ENCODE measurements around the gene FAM174A.

The FAM174A gene

DNA sequence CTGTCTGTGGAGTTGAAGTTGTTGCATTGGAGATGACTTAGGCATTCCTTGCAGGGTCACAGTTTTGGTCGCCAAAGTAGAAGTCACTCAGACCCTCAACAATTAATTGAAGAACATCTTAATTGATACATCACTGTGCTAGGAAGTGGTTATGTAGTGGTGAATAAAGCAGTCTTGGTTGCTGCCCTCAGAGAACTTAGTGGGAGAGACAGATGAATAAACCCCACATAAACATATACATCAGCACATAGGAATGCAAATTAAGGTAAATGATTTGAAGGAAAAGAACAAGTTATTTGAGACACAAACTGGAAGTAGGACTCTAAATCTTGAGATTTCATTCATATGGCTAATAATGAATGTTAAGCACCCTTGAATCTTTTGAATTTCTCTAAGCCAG is 25.7 kb downstream of the FAM174A start:
- TF ChIP-seq POLR2AphosphoS5 (IDR thresholded peaks at IDR 0.05; ENCODE audit: borderline replicate concordance, low read depth, low read length) (no peak), FOXP2 (optimal IDR thresholded peaks at IDR 0.05; ENCODE audit: control extremely low read depth, extremely low read length, insufficient read depth) (no peak), EZH2 (IDR thresholded peaks at IDR 0.05) (no peak)
- Histone ChIP-seq H3K9me3 (ENCODE audit: low read depth, low read length) (no peaks in the 10 kb centered on the region), H3K4me3 (no peak overlapping the region), H3K36me3 (ENCODE audit: insufficient read depth, low read length) (no peaks in the 10 kb centered on the region), H3K9ac (ENCODE audit: insufficient read length) (no peak overlapping the region), H3K27ac (no peak overlapping the region)
- DNase-seq (ENCODE audit: low read depth, low spot score): no peak

DNA sequence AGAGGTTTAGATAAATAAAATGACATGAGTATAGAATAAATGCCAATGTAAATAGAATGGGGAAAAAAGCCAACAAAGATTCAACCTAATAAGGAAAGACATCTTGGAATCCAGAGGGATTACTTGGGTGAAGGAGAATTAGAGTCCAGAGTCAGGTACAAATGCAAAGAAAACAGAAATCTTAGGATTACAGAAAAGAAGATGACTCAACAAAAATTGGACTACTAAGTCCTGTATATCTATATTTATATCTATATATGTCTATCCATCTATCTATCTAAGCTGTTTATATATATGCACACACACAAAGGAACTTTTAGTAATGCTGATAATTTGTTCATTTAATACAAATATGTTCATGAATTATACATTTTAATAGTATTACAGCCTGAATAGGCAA is 27.6 kb downstream of the FAM174A start:
- TF ChIP-seq FOXP2 (optimal IDR thresholded peaks at IDR 0.05; ENCODE audit: control extremely low read depth, extremely low read length, insufficient read depth) (no peak), EZH2 (IDR thresholded peaks at IDR 0.05) (no peak), POLR2AphosphoS5 (IDR thresholded peaks at IDR 0.05; ENCODE audit: borderline replicate concordance, low read depth, low read length) (no peak)
- H3K36me3 ChIP-seq (ENCODE audit: insufficient read depth, low read length): no peaks in the 10 kb centered on the region
- no peak overlapping the region for H3K4me3 ChIP-seq
- H3K9ac ChIP-seq (ENCODE audit: insufficient read length): no peak overlapping the region
- no peak overlapping the region for H3K27ac ChIP-seq
- no peaks in the 10 kb centered on the region for H3K9me3 ChIP-seq (ENCODE audit: low read depth, low read length)
- DNase-seq (ENCODE audit: low read depth, low spot score): no peak

DNA sequence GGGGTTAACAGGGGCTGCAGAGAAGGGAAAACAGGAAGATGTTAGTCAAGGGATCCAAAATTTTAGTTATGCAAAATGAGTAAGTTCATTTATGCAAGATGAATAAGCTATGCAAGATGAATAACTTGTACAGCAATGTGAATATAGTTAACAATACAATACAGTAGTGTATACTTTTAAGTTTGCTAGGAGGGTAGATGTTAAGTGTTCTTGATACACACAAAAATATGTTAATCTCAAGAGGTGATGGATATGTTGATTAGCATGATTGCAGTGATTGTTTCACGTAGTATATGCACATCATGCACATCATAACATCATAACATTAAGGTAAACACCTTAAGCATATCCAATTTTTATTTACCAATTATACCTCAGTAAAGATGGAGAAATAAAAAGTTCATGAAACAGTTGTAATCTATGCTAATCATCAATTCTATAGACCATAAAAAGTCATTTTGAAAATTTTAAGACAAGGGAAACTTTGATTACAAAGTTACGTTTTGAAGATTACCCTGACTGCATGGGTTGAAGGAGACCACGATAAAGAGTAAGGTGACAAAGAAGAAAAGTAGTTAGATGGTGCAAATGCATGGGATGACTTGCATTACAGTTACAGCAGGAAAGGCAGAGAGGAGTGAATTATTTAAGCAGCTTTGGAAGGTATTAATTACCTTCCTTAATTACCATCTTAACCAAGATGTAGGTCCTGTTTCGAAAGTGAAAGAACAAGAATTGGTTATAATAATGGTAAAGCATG is 31.4 kb downstream of the FAM174A start:
- TF ChIP-seq EZH2 (IDR thresholded peaks at IDR 0.05): no peak
- TF ChIP-seq FOXP2 (optimal IDR thresholded peaks at IDR 0.05; ENCODE audit: control extremely low read depth, extremely low read length, insufficient read depth): no peak
- no peak for TF ChIP-seq POLR2AphosphoS5 (IDR thresholded peaks at IDR 0.05; ENCODE audit: borderline replicate concordance, low read depth, low read length)
- H3K9me3 ChIP-seq (ENCODE audit: low read depth, low read length): no peaks in the 10 kb centered on the region
- DNase-seq (ENCODE audit: low read depth, low spot score): no peak
- H3K27ac ChIP-seq: no peak overlapping the region
- no peak overlapping the region for H3K4me3 ChIP-seq
- H3K9ac ChIP-seq (ENCODE audit: insufficient read length): no peak overlapping the region
- H3K36me3 ChIP-seq (ENCODE audit: insufficient read depth, low read length): no peaks in the 10 kb centered on the region

DNA sequence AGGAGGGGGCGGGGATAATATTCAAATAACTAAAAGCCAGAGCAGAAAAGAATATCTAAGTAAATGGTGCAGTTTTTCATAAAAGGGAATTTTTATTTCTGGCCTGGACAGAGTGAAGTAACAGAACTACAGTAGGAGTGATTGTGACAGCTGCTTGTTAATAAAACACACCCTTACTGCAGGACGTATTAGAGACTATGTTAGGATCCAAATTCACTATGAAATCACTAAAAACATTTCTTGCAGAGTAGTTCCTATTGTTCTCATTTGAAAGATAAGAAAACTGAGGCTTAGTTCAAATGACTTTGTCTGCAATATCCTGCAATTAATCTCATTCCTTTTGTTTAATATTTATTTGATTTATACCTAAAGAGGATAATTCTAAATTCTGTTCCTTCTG is 39.5 kb downstream of the FAM174A start:
- Histone ChIP-seq H3K36me3 (ENCODE audit: insufficient read depth, low read length) (no peaks in the 10 kb centered on the region), H3K4me3 (no peak overlapping the region), H3K27ac (no peak overlapping the region), H3K9me3 (ENCODE audit: low read depth, low read length) (no peaks in the 10 kb centered on the region), H3K9ac (ENCODE audit: insufficient read length) (no peak overlapping the region)
- TF ChIP-seq POLR2AphosphoS5 (IDR thresholded peaks at IDR 0.05; ENCODE audit: borderline replicate concordance, low read depth, low read length): no peak
- no peak for TF ChIP-seq FOXP2 (optimal IDR thresholded peaks at IDR 0.05; ENCODE audit: control extremely low read depth, extremely low read length, insufficient read depth)
- TF ChIP-seq EZH2 (IDR thresholded peaks at IDR 0.05): no peak
- no peak for DNase-seq (ENCODE audit: low read depth, low spot score)

DNA sequence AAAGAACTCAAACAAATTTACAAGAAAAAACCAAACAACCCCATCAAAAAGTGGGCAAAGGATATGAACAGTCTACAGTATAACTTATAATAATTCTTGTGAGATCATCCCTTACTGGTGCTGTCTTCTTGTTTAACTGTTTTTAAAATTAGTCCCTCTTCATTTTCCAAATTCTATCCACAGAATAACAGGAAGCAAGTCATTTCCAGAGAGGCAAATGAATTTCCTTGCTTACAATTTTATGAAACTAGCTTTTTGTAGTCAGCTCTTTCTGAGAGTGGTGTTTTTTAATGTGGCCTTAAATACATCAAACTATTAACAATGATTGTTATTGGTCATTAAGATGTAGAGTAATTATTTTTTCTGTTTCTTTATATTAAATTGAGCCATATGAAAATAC is 40.6 kb downstream of the FAM174A start:
- no peak for DNase-seq (ENCODE audit: low read depth, low spot score)
- H3K9me3 ChIP-seq (ENCODE audit: low read depth, low read length): no peaks in the 10 kb centered on the region
- H3K9ac ChIP-seq (ENCODE audit: insufficient read length): no peak overlapping the region
- H3K36me3 ChIP-seq (ENCODE audit: insufficient read depth, low read length): no peaks in the 10 kb centered on the region
- H3K4me3 ChIP-seq: peak overlapping the region; percentile 17; the same call in 1 of the 2 replicates
- TF ChIP-seq POLR2AphosphoS5 (IDR thresholded peaks at IDR 0.05; ENCODE audit: borderline replicate concordance, low read depth, low read length) (no peak), EZH2 (IDR thresholded peaks at IDR 0.05) (no peak), FOXP2 (optimal IDR thresholded peaks at IDR 0.05; ENCODE audit: control extremely low read depth, extremely low read length, insufficient read depth) (no peak)
- peak overlapping the region; percentile 58 for H3K27ac ChIP-seq

DNA sequence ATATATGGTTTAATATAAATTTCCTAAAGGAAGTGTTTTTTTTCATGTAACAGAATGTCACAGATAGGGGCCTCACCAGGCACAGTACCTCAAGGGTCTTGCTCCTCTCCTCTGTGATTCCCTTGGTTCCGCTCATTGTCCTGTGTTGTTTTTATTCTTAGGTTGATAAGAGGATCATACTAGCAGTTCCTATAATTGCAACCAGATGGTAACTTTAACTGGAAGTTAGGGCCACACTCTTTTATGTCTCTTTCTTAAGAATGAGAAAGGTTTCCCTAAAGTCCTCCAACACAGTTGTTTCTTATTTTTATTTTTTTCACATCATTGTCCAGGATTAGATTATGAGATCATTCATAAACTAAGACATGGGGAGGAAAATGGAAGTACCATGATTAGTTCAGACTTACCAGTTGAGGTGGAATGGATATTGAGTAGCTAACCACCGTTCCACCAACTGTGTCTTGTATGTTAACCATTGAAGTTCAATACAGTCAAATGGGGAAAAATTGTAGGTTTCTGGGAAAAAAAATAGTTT is 41.1 kb downstream of the FAM174A start:
- Histone ChIP-seq H3K4me3 (peak overlapping the region; percentile 17; the same call in 1 of the 2 replicates), H3K36me3 (ENCODE audit: insufficient read depth, low read length) (no peaks in the 10 kb centered on the region), H3K27ac (peak overlapping the region; percentile 58), H3K9ac (ENCODE audit: insufficient read length) (no peak overlapping the region), H3K9me3 (ENCODE audit: low read depth, low read length) (no peaks in the 10 kb centered on the region)
- TF ChIP-seq POLR2AphosphoS5 (IDR thresholded peaks at IDR 0.05; ENCODE audit: borderline replicate concordance, low read depth, low read length): no peak
- no peak for TF ChIP-seq EZH2 (IDR thresholded peaks at IDR 0.05)
- no peak for TF ChIP-seq FOXP2 (optimal IDR thresholded peaks at IDR 0.05; ENCODE audit: control extremely low read depth, extremely low read length, insufficient read depth)
- DNase-seq (ENCODE audit: low read depth, low spot score): peak; percentile 16

DNA sequence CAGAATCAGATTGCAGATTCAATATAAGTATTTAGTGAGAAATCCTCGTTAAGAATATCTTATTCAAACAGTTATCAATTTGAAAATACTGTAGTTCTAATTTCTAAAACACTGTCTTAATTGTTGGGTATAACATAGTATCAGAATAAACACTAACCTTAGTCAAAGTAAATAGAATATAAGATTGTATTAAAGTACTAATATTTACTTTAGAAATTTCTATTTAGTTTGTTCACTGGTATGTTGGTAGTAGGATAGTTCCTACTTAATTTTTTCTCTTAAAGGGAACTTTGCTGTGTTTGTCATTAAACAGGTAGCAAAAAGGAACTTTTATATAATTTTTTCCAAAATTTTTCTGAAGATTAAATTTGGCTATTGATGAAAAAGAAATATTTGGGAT is 42.3 kb downstream of the FAM174A start:
- Histone ChIP-seq H3K27ac (no peak overlapping the region), H3K9me3 (ENCODE audit: low read depth, low read length) (no peaks in the 10 kb centered on the region), H3K4me3 (no peak overlapping the region), H3K36me3 (ENCODE audit: insufficient read depth, low read length) (no peaks in the 10 kb centered on the region), H3K9ac (ENCODE audit: insufficient read length) (no peak overlapping the region)
- DNase-seq (ENCODE audit: low read depth, low spot score): no peak
- TF ChIP-seq POLR2AphosphoS5 (IDR thresholded peaks at IDR 0.05; ENCODE audit: borderline replicate concordance, low read depth, low read length) (no peak), EZH2 (IDR thresholded peaks at IDR 0.05) (no peak), FOXP2 (optimal IDR thresholded peaks at IDR 0.05; ENCODE audit: control extremely low read depth, extremely low read length, insufficient read depth) (no peak)

DNA sequence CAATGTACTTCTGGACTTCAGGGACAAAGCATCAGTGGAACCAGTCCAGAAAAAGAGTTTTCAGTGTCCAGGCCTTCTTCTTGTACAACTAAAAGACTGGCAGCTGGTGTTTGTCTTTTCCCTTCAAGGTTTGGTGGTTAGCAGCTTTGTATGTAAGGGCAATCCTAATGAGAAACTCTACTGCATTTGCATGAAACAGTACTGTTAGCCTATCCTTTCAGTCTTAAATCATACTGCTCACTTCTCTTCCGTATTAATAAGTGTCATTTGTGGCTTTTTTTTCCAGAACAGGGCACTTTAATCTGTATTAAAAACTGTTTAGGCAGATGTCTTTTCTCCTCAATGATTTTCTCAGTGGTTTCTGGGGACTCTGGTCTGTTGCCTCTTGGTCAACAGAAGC is 48.9 kb downstream of the FAM174A start:
- DNase-seq (ENCODE audit: low read depth, low spot score): no peak
- Histone ChIP-seq H3K36me3 (ENCODE audit: insufficient read depth, low read length) (no peaks in the 10 kb centered on the region), H3K9ac (ENCODE audit: insufficient read length) (no peak overlapping the region), H3K9me3 (ENCODE audit: low read depth, low read length) (no peaks in the 10 kb centered on the region), H3K27ac (no peak overlapping the region), H3K4me3 (no peak overlapping the region)
- TF ChIP-seq FOXP2 (optimal IDR thresholded peaks at IDR 0.05; ENCODE audit: control extremely low read depth, extremely low read length, insufficient read depth) (no peak), EZH2 (IDR thresholded peaks at IDR 0.05) (no peak)

All from SK-N-MC (cell line).